ENCODE measurements around the gene MRPL37.

DNA sequence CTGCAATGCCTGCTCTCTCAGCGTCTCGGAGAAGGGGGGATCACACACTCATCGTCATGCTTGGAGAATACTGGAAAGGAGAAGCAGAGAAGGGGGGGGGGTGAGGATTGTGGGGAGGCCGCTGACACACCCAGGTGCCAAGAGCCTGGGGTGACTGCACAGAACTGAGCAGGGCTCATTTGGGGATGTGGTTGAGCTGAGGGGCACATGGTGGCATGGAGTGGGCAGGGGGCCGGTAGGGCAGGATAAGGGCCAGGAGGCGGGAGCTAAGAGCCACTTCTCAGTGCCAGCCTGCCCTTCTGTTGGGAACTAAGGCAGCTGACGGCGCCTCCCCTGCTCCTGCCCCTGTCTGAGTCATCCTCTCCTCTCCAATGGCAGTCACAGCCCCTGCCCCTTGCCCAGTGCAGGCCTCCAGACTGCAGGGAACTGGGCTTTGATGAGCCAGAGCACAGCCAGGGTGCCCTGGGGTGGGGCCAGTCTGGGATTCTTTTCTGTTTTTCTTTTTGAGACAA, 27.2 kb downstream of the MRPL37 start:
- TF ChIP-seq RAD21 (IDR thresholded peaks at IDR 0.05; ENCODE audit: low read length) (no peak), CTCF (conservative IDR thresholded peaks at IDR 0.05; ENCODE audit: low read depth, low read length) (no peak), POLR2A (IDR thresholded peaks at IDR 0.05; ENCODE audit: low read depth, low read length) (no peak), ELK1 (IDR thresholded peaks at IDR 0.05; ENCODE audit: borderline replicate concordance, low read depth, low read length) (no peak), FOS (IDR thresholded peaks at IDR 0.05; ENCODE audit: low read depth, low read length) (peak; percentile 39; the same call in 1 of the 2 replicates), RFX5 (IDR thresholded peaks at IDR 0.05; ENCODE audit: low read depth, low read length) (no peak), MXI1 (IDR thresholded peaks at IDR 0.05; ENCODE audit: borderline replicate concordance, low read depth, low read length) (no peak), SMC3 (IDR thresholded peaks at IDR 0.05; ENCODE audit: low read depth, low read length) (no peak), CEBPB (IDR thresholded peaks at IDR 0.05; ENCODE audit: low read depth, low read length) (no peak), CHD1 (IDR thresholded peaks at IDR 0.05; ENCODE audit: low read depth, low read length) (no peak)
- TF ChIP-seq, protein P1, sequence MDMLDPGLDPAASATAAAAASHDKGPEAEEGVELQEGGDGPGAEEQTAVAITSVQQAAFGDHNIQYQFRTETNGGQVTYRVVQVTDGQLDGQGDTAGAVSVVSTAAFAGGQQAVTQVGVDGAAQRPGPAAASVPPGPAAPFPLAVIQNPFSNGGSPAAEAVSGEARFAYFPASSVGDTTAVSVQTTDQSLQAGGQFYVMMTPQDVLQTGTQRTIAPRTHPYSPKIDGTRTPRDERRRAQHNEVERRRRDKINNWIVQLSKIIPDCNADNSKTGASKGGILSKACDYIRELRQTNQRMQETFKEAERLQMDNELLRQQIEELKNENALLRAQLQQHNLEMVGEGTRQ (IDR thresholded peaks at IDR 0.05; ENCODE audit: low read depth, low read length): no peak

All from IMR-90 (cell line).